Nephron progenitor cell (in vitro differentiated cells): ENCODE measurements around the gene NFKBIB.
A peak's percentile ranks its signal among the peaks of the same experiment; 100 is the strongest.
"Not testable (repeated sequence)": the region's sequence is repeated elsewhere in the genome, so short reads cannot be mapped to it uniquely, and the experiment has no call there.

Experiments
- DNase-seq: peaks from one replicate; pipeline ENCODE4 v3.0.0; 2021
- H3K27ac Mint-ChIP-seq: 2 replicates; pipeline ENCODE4 v1.8.0; 2021; ENCODE audit warnings: mild to moderate bottlenecking, moderate library complexity, mixed read lengths
- H3K27me3 Mint-ChIP-seq: 2 replicates; pipeline ENCODE4 v1.8.0; 2021; ENCODE audit warnings: mild to moderate bottlenecking, low read depth, mixed read lengths; ENCODE audit not compliant: poor library complexity
- H3K36me3 Mint-ChIP-seq: 2 replicates; pipeline ENCODE4 v1.8.0; 2021; ENCODE audit warnings: low read depth, mixed read lengths
- H3K4me1 Mint-ChIP-seq: 2 replicates; pipeline ENCODE4 v1.8.0; 2021; ENCODE audit warnings: mixed read lengths
- H3K4me3 Mint-ChIP-seq: 2 replicates; pipeline ENCODE4 v1.8.0; 2021; ENCODE audit warnings: mild to moderate bottlenecking, moderate library complexity, mixed read lengths
- H3K9me3 Mint-ChIP-seq: 2 replicates; pipeline ENCODE4 v1.8.0; 2021; ENCODE audit warnings: mild to moderate bottlenecking, moderate library complexity, mixed read lengths
- TF ChIP-seq, protein P1 (sequence below): fragments of 200-600 bp; sonication (generic); IDR thresholded peaks from 2 replicates; pipeline ENCODE4 v1.5.0; 2021; ENCODE audit warnings: antibody characterized with exemption

Gene NFKBIB

GRCh38 chr19:38880882-38881609 lies 18.7 kb upstream of the NFKBIB start:
- peaks cover 2% of the 10 kb centered on the region for H3K27me3 Mint-ChIP-seq
- H3K27ac Mint-ChIP-seq = no peak overlapping the region
- no peak overlapping the region for H3K4me3 Mint-ChIP-seq
- H3K4me1 Mint-ChIP-seq = peaks cover 48% of the 10 kb centered on the region
- DNase-seq = no peak
- peaks cover 5% of the 10 kb centered on the region for H3K36me3 Mint-ChIP-seq
- TF ChIP-seq, protein P1, sequence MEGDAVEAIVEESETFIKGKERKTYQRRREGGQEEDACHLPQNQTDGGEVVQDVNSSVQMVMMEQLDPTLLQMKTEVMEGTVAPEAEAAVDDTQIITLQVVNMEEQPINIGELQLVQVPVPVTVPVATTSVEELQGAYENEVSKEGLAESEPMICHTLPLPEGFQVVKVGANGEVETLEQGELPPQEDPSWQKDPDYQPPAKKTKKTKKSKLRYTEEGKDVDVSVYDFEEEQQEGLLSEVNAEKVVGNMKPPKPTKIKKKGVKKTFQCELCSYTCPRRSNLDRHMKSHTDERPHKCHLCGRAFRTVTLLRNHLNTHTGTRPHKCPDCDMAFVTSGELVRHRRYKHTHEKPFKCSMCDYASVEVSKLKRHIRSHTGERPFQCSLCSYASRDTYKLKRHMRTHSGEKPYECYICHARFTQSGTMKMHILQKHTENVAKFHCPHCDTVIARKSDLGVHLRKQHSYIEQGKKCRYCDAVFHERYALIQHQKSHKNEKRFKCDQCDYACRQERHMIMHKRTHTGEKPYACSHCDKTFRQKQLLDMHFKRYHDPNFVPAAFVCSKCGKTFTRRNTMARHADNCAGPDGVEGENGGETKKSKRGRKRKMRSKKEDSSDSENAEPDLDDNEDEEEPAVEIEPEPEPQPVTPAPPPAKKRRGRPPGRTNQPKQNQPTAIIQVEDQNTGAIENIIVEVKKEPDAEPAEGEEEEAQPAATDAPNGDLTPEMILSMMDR = no peak
- no peaks in the 10 kb centered on the region for H3K9me3 Mint-ChIP-seq

DNA sequence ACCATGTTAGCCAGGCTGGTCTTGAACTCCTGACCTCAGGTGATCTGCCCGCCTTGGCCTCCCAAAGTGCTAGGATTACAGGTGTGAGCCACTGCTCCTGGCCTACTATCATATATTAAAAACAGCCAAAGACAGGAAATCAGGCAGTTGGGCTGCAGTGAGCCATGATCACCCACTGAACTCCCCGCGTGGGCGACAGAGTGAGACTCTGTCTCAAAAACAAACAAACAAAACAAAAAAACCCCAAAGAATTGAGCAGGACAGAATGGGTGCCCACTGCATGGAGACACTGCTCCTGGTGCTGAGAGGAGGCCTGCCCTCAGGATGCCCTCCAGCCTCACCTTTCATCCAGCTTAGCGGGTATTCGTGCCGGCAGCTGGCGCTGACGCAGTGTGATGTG lies 16.5 kb upstream of the NFKBIB start:
- Mint-ChIP-seq H3K9me3 (no peaks in the 10 kb centered on the region), H3K4me1 (peaks cover 26% of the 10 kb centered on the region), H3K36me3 (peaks cover 5% of the 10 kb centered on the region), H3K4me3 (no peak overlapping the region), H3K27me3 (peaks cover 2% of the 10 kb centered on the region), H3K27ac (peak overlapping the region; percentile 92)
- TF ChIP-seq, protein P1 = no peak
- DNase-seq = no peak

DNA sequence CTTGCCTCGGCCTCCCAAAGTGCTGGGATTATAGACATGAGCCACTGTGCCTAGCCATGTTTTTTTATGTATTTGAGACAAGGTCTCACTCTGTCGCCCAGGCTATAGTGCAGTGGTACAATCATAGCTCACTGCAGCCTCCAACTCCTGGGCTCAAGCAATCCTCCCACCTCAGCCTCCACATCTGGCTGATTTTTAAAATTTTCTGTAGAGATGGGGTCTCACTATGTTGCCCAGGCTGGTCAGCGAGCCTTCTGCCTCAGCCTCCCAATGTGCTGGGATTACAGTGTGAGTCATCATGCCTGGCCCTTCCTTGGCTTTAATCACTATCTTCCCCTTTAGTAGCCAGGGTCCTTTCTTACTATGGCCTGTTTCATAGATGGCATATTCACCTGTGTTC lies 15.1 kb upstream of the NFKBIB start:
- not testable (repeated sequence) for DNase-seq, H3K27ac Mint-ChIP-seq, H3K36me3 Mint-ChIP-seq, H3K9me3 Mint-ChIP-seq, H3K27me3 Mint-ChIP-seq, H3K4me3 Mint-ChIP-seq
- H3K4me1 Mint-ChIP-seq = peaks cover 18% of the 10 kb centered on the region

- TF ChIP-seq, protein P1 = no peak
- Mint-ChIP-seq H3K9me3 (no peaks in the 10 kb centered on the region), H3K4me3 (no peak overlapping the region), H3K27ac (no peak overlapping the region), H3K4me1 (no peaks in the 10 kb centered on the region), H3K27me3 (peaks cover 2% of the 10 kb centered on the region), H3K36me3 (no peaks in the 10 kb centered on the region)
- DNase-seq = no peak
Measured at GRCh38 chr19:38888876-38889275, 10.9 kb upstream of the NFKBIB start.

- Mint-ChIP-seq H3K27ac (no peak overlapping the region), H3K36me3 (no peaks in the 10 kb centered on the region), H3K27me3 (peaks cover 1% of the 10 kb centered on the region), H3K4me1 (peaks cover 4% of the 10 kb centered on the region), H3K4me3 (no peak overlapping the region), H3K9me3 (no peaks in the 10 kb centered on the region)
- TF ChIP-seq, protein P1 = no peak
- DNase-seq = no peak
Measured at GRCh38 chr19:38889803-38890202, 10.0 kb upstream of the NFKBIB start.

DNA sequence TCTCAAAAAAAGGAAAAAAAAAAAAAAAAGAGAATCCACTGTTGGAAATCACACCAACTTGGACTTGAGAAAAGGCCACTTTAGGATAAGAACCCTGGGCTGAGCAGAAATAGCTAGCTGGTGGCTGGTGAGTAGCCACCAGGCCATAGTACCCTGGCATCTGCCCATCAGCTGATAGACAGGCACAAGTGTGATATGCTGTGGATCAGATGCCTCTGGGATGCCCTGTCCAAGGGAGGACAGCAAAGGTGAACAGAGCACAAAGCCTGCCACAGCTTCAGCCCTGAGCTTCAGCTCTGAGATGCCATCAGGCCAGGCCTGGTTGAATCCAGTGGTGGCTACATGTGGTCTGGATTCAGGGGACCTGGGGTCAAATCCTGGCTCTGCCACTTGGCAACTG lies 9.1 kb upstream of the NFKBIB start:
- no peak overlapping the region for H3K4me3 Mint-ChIP-seq
- no peaks in the 10 kb centered on the region for H3K36me3 Mint-ChIP-seq
- TF ChIP-seq, protein P1 = no peak
- DNase-seq = no peak
- no peaks in the 10 kb centered on the region for H3K27me3 Mint-ChIP-seq
- no peak overlapping the region for H3K27ac Mint-ChIP-seq
- no peaks in the 10 kb centered on the region for H3K9me3 Mint-ChIP-seq
- H3K4me1 Mint-ChIP-seq = peaks cover 5% of the 10 kb centered on the region
